Smooth muscle cell (in vitro differentiated cells): ENCODE data around the gene TMEM213. TPM values are rescaled to one million over a fixed set of nuclear protein-coding genes. Genes with fewer than 3 reads are reported as not detected.

Experiments
- DNase-seq: peaks from one replicate; lab custom pipeline; 2025; ENCODE audit not compliant: unreplicated experiment; lab: John Stamatoyannopoulos, UW
- H2AFZ ChIP-seq: fragments of 200-600 bp; sonication (generic); 2 replicates; pipeline ENCODE4 v1.6.0; 2016; ENCODE audit warnings: antibody characterized with exemption, low read depth, mild to moderate bottlenecking
- H3F3A ChIP-seq: fragments of 200-600 bp; sonication (generic); 2 replicates; pipeline ENCODE4 v1.6.0; 2017; ENCODE audit warnings: antibody characterized with exemption, low read depth
- H3K27ac ChIP-seq: fragments of 200-600 bp; sonication (generic); 2 replicates; pipeline ENCODE4 v1.5.1; 2016; ENCODE audit warnings: low read depth, mild to moderate bottlenecking
- H3K27me3 ChIP-seq: fragments of 200-600 bp; sonication (generic); 2 replicates; pipeline ENCODE4 v1.6.1; 2016; ENCODE audit warnings: low read depth, mild to moderate bottlenecking
- H3K36me3 ChIP-seq: fragments of 200-600 bp; sonication (generic); 2 replicates; pipeline ENCODE4 v1.5.1; 2016; ENCODE audit warnings: low read depth
- H3K4me1 ChIP-seq: fragments of 200-600 bp; sonication (generic); 2 replicates; pipeline ENCODE4 v1.5.1; 2016; ENCODE audit warnings: low read depth
- H3K4me2 ChIP-seq: fragments of 200-600 bp; sonication (generic); 2 replicates; pipeline ENCODE4 v1.6.0; 2016; ENCODE audit warnings: mild to moderate bottlenecking
- H3K4me3 ChIP-seq: fragments of 200-600 bp; sonication (generic); 2 replicates; pipeline ENCODE4 v1.5.1; 2016; ENCODE audit warnings: mild to moderate bottlenecking
- H3K79me2 ChIP-seq: fragments of 200-600 bp; sonication (generic); 2 replicates; pipeline ENCODE4 v1.6.0; 2016; ENCODE audit warnings: low read depth, mild to moderate bottlenecking
- H3K9ac ChIP-seq: fragments of 200-600 bp; sonication (generic); 2 replicates; pipeline ENCODE4 v1.6.0; 2016; ENCODE audit warnings: low read depth
- H3K9me3 ChIP-seq: fragments of 200-600 bp; sonication (generic); replicated peaks from 2 replicates; pipeline ENCODE4 v1.5.1; 2016; ENCODE audit warnings: low read depth
- H4K20me1 ChIP-seq: fragments of 200-600 bp; sonication (generic); 2 replicates; pipeline ENCODE4 v1.6.0; 2016; ENCODE audit warnings: low read depth
- WGBS: methylation state at CpG from one replicate; pipeline ENCODE4 v1.1.7; 2016; ENCODE audit warnings: low lambda C conversion rate; 5-methylcytosine and 5-hydroxymethylcytosine counted together
- polyA plus RNA-seq: library from polyadenylated mRNA; unstranded; fragments of >200 nt; fragmentation: Nextera tagmentation; extraction: Ambion mirVana; gene quantifications from 2 replicates; pipeline ENCODE4 v1.2.1, GENCODE V29; 2016
- total RNA-seq: library from RNA; depleted of rRNA; stranded (reverse); fragments of >200 nt; gene quantifications from 2 replicates; pipeline ENCODE4 v1.2.3, GENCODE V29; 2014
- TF ChIP-seq, protein P1 (sequence below): fragments of 200-600 bp; sonication (generic); IDR thresholded peaks from 2 replicates; pipeline ENCODE4 v1.5.1; 2017; ENCODE audit warnings: borderline replicate concordance, mild to moderate bottlenecking, antibody characterized with exemption; ENCODE audit not compliant: insufficient read depth, poor library complexity, severe bottlenecking

Gene TMEM213
- total and polyA plus RNA-seq, 2 experiments from 2014 or later, result not detected

DNA sequence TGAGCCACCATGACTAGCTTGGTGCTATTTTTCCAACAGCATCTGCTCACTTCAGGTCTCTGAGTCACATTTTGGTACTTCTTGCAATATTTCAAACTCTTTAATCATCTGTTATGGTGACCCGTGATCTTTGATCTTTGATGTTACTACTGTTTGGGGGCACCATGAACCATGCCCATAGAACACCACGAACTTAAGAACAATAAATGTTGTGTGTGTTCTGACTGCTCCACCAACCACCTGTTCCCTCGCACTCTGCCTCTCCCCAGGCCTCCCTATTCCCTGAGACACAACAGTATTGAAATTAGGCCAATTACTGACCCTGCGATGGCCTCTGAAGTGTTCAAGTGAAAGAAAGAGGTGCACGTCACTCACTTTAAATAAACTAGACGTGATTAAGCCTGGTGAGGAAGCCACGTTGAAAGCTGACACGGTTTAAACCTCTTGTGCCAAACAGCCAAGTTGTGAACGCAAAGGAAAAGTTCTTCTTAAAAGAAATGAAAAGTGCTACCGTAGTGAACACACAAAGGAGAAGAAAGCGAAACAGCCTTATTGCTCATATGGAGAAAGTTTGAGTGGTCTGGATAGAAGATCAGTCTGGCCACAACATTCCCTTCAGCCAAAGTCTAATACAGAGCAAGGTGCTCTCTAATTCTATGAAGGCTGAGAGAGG is 27.4 kb downstream of the TMEM213 start:
- Histone ChIP-seq H3K4me3 (no peak overlapping the region), H3K79me2 (no peaks in the 10 kb centered on the region), H3K27me3 (no peaks in the 10 kb centered on the region), H3F3A (no peaks in the 10 kb centered on the region), H2AFZ (no peak overlapping the region), H3K4me2 (no peak overlapping the region), H3K27ac (no peak overlapping the region), H3K36me3 (no peaks in the 10 kb centered on the region), H3K4me1 (no peaks in the 10 kb centered on the region), H4K20me1 (no peaks in the 10 kb centered on the region), H3K9me3 (no peaks in the 10 kb centered on the region), H3K9ac (no peak overlapping the region)
- WGBS, result 95% methylated on average over 11 of the region's 11 CpGs
- DNase-seq, result no peak
- TF ChIP-seq, protein P1, sequence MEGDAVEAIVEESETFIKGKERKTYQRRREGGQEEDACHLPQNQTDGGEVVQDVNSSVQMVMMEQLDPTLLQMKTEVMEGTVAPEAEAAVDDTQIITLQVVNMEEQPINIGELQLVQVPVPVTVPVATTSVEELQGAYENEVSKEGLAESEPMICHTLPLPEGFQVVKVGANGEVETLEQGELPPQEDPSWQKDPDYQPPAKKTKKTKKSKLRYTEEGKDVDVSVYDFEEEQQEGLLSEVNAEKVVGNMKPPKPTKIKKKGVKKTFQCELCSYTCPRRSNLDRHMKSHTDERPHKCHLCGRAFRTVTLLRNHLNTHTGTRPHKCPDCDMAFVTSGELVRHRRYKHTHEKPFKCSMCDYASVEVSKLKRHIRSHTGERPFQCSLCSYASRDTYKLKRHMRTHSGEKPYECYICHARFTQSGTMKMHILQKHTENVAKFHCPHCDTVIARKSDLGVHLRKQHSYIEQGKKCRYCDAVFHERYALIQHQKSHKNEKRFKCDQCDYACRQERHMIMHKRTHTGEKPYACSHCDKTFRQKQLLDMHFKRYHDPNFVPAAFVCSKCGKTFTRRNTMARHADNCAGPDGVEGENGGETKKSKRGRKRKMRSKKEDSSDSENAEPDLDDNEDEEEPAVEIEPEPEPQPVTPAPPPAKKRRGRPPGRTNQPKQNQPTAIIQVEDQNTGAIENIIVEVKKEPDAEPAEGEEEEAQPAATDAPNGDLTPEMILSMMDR, result no peak

DNA sequence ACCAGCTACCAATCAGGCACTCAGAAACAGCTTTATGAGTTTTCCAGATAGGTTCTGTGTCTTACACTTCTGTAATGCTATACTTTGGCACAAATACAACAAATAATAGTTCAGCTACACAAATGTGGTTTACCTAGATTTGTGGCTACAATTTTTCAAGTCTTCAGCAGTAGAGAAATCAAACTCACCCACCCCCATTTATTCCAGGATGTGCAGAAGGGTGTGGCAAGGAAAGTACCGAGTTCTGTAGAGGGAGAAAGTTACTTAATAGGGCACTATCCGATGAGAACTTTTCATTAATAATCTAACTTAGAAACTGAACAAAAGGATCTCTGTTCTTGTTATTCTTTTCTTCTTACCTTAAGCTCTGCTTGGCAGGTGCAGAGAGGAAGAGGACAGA is 30.5 kb downstream of the TMEM213 start:
- Histone ChIP-seq H3K36me3 (no peaks in the 10 kb centered on the region), H3K4me1 (no peaks in the 10 kb centered on the region), H3K27ac (no peak overlapping the region), H3K79me2 (no peaks in the 10 kb centered on the region), H3K4me2 (no peak overlapping the region), H3K9me3 (no peaks in the 10 kb centered on the region), H3K9ac (no peak overlapping the region), H3F3A (no peaks in the 10 kb centered on the region), H2AFZ (no peak overlapping the region), H3K27me3 (no peaks in the 10 kb centered on the region), H4K20me1 (no peaks in the 10 kb centered on the region), H3K4me3 (no peak overlapping the region)
- 85% methylated on average over 2 of the region's 2 CpGs for WGBS
- TF ChIP-seq, protein P1, result no peak
- DNase-seq, result no peak

DNA sequence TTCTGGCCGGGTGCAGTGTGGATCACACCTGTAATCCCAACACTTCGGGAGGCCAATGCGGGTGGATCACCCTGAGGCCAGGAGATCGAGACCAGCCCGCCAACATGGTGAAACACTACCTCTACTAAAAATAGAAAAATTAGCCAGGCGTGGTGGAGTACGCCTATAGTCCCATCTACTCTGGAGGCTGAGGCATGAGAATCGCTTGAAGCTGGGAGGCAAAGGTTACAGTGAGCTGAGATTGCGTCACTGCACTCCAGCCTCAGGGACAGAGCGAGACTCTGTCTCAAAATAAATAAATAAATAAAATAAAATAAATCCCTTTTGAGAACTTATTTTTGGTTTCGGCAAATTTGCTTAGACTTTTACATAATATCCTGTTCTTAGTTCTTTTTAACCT is 31.5 kb downstream of the TMEM213 start:
- Histone ChIP-seq H3K79me2 (no peaks in the 10 kb centered on the region), H4K20me1 (no peaks in the 10 kb centered on the region), H3K4me2 (no peak overlapping the region), H3K9me3 (no peaks in the 10 kb centered on the region), H3K9ac (no peak overlapping the region), H2AFZ (no peak overlapping the region), H3K27ac (no peak overlapping the region), H3K4me3 (no peak overlapping the region), H3K36me3 (no peaks in the 10 kb centered on the region), H3K4me1 (no peaks in the 10 kb centered on the region), H3K27me3 (no peaks in the 10 kb centered on the region), H3F3A (no peaks in the 10 kb centered on the region)
- DNase-seq, result no peak
- WGBS, result 94% methylated on average over 11 of the region's 11 CpGs
- TF ChIP-seq, protein P1, result no peak

DNA sequence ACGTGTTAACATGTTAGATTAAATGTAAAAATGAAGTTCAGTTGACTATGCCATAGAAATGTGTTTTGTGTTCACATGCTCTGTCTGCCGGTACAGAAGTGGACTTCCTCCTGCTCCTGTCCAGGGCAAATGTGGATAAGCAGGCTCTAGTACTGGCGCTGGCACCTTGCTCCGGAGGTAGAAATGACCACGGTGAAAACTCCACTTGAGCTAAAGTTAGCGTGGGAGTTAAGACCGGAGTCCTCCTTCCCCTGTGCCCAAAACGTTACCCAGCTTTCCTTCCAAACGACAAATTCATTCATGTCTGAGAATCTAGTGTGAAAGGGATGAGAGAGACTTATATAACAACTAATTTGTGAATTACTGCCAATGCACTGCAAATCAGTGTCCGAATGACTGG is 35.2 kb downstream of the TMEM213 start:
- no peaks in the 10 kb centered on the region for H4K20me1 ChIP-seq
- H3K27me3 ChIP-seq, result no peaks in the 10 kb centered on the region
- H3K79me2 ChIP-seq, result no peaks in the 10 kb centered on the region
- no peak overlapping the region for H3K9ac ChIP-seq
- H3K4me1 ChIP-seq, result no peaks in the 10 kb centered on the region
- H3F3A ChIP-seq, result no peaks in the 10 kb centered on the region
- H3K4me3 ChIP-seq, result no peak overlapping the region
- H3K36me3 ChIP-seq, result no peaks in the 10 kb centered on the region
- H3K4me2 ChIP-seq, result no peak overlapping the region
- H3K27ac ChIP-seq, result no peak overlapping the region
- H3K9me3 ChIP-seq, result no peaks in the 10 kb centered on the region
- no peak overlapping the region for H2AFZ ChIP-seq
- TF ChIP-seq, protein P1, result no peak
- WGBS, result 87% methylated on average over 10 of the region's 10 CpGs
- DNase-seq, result no peak
